Mucosa of rectum (tissue), 2 donors: ENCODE measurements around the gene MMP3.

Experiments used
- H3K27ac ChIP-seq, 2 donors: one replicate each; pipeline ENCODE4 v1.7.0; 2013; ENCODE audit warnings: inconsistent platforms in 2 of 2, low read depth in 2 of 2, low read length in 2 of 2
- H3K27me3 ChIP-seq, 2 donors: one replicate each; pipeline ENCODE4 v1.7.0; 2013; ENCODE audit warnings: low read length in 2 of 2; ENCODE audit not compliant: control insufficient read depth in 2 of 2, insufficient read depth in 2 of 2
- H3K36me3 ChIP-seq, 2 donors: one replicate each; pipeline ENCODE4 v1.7.0; 2013; ENCODE audit warnings: low read length in 2 of 2; ENCODE audit not compliant: control insufficient read depth in 2 of 2, insufficient read depth in 2 of 2
- H3K4me1 ChIP-seq, 2 donors: one replicate each; pipeline ENCODE4 v1.7.0; 2013; ENCODE audit warnings: low read length in 2 of 2, mild to moderate bottlenecking in 1 of 2; ENCODE audit not compliant: control insufficient read depth in 2 of 2, insufficient read depth in 2 of 2
- H3K4me3 ChIP-seq, 2 donors: one replicate each; pipeline ENCODE4 v1.7.0; 2013; ENCODE audit warnings: low read length in 2 of 2
- H3K9ac ChIP-seq, 2 donors: one replicate each; pipeline ENCODE4 v1.7.0; 2013; ENCODE audit warnings: low read length in 2 of 2, low read depth in 1 of 2, mild to moderate bottlenecking in 1 of 2
- H3K9me3 ChIP-seq, 2 donors: one replicate each; pipeline ENCODE4 v1.7.0; 2013; ENCODE audit warnings: low read length in 2 of 2; ENCODE audit not compliant: control insufficient read depth in 2 of 2
- donor health status: healthy.
- donor health status: Normal muscosa, but diverticular disease.

MMP3 gene

DNA sequence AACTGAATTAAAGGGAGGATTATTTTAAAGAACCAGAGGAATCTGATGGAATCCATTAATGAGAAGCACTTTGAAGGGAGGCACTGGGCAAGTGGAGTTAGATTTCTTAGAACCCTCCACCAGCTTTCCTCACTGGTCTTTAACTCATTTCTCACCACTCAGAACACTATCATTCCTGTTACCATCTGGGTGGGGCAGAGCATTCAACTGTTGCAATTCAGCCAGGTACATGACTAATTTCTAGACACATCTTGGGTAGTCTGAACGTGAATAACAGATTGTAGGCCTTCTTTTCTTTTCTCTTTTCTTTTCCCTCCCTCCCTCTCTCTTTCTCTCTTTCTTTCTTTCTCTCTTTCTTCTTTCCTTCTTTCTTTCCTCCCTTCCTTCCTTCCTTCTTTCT lies 29.9 kb downstream of the MMP3 start:
- no peak overlapping the region for H3K4me3 ChIP-seq
- H3K27me3 ChIP-seq = no peaks in the 10 kb centered on the region
- no peaks in the 10 kb centered on the region for H3K4me1 ChIP-seq
- H3K9ac ChIP-seq = no peak overlapping the region
- no peaks in the 10 kb centered on the region for H3K36me3 ChIP-seq
- H3K9me3 ChIP-seq = no peaks in the 10 kb centered on the region
- H3K27ac ChIP-seq = no peak overlapping the region

DNA sequence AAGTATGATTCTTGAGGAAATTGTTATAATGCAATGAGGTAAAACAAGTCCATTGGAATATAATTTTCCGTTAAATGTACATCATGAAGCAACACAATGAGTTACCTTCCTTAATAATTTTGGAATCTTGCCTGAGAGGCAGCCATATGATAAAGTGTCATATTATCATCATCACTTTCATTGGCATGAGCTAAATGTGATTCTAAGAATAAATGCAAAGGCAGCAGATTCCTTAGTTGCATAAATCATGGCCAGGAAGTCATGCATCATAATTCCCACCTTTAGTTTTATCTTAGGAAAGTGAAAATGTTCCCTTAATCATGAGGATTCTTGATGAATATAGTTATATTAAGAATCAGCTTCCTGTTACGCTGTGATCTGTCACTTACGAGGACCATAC lies 31.2 kb downstream of the MMP3 start:
- Histone ChIP-seq H3K36me3 (no peaks in the 10 kb centered on the region), H3K9me3 (no peaks in the 10 kb centered on the region), H3K27me3 (no peaks in the 10 kb centered on the region), H3K27ac (no peak overlapping the region), H3K4me1 (no peaks in the 10 kb centered on the region), H3K9ac (no peak overlapping the region), H3K4me3 (no peak overlapping the region)

DNA sequence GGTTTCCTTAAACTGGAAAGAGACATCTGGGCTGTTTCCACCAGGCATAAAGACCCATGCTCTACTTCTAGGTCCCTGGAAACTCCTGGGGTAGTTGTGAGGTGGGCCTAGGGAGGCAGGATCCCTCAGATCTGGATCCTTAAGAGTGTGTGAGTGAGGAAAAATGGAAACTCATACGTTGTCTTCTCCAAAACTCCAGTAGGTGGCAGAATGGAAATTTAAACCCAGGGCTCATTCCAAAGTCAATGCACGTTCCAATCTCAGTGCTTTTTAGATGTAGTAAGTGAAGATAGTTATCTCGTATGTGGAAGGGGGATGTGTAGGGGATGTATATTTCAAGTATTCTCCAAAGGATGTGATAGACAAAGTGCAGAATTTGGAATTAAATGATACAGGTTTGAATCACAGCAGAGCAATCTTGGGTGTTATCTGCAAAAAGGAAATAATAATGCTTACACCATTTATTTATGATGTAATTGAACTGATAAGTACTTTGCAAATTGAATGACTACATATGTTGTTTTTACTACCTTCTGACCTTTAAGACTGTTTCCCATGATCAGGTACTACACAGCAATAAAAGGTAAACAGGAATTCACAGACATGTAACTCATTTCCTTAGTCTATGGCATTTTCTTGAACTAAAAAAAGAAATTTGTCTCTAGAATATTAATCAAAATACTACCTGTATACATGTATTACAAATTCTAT lies 32.3 kb downstream of the MMP3 start:
- no peak overlapping the region for H3K4me3 ChIP-seq
- no peaks in the 10 kb centered on the region for H3K36me3 ChIP-seq
- H3K27ac ChIP-seq = no peak overlapping the region
- H3K9me3 ChIP-seq = no peaks in the 10 kb centered on the region
- H3K27me3 ChIP-seq = no peaks in the 10 kb centered on the region
- no peaks in the 10 kb centered on the region for H3K4me1 ChIP-seq
- H3K9ac ChIP-seq = no peak overlapping the region

DNA sequence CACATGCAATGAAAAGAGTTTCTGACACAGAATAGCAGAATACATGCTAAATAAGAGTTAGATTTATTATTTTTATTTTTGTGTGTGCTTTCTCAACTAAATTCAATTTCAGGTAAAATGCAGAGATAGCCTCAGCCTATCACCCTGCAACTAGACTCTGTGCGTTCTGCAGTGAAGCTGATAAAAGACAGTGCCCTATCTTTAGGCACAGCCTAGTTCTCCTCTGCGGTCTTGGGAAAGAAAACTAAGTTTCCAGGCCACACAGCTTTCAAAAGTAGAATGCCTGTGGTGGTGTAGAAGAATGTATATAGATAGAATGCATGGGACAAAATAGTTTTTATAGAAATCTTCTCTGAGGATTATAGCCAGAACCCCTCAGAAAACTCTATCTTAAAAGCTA lies 33.4 kb downstream of the MMP3 start:
- H3K9ac ChIP-seq = no peak overlapping the region
- no peaks in the 10 kb centered on the region for H3K4me1 ChIP-seq
- no peaks in the 10 kb centered on the region for H3K27me3 ChIP-seq
- no peak overlapping the region for H3K27ac ChIP-seq
- H3K4me3 ChIP-seq = no peak overlapping the region
- no peaks in the 10 kb centered on the region for H3K9me3 ChIP-seq
- H3K36me3 ChIP-seq = no peaks in the 10 kb centered on the region

DNA sequence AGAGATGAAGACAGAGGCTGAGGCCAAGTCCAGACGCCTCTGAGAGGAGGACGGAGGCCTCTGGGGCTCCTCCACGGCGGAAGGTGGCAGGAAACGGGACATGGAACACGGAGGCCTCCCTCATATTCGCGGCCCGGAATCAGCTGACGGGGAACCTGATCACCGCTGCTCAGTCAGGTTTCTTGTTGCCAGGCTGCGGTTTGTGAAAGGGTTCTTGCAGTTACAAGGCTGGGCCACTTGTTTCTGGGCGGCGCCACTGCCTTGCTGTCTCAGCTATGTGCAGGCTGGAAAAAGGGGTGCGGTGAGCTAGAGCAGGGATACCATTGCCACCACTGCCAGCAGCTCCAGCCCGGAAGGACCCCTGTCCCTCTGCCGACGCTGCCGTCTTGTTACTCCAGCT lies 35.5 kb downstream of the MMP3 start:
- no peaks in the 10 kb centered on the region for H3K36me3 ChIP-seq
- H3K27me3 ChIP-seq = no peaks in the 10 kb centered on the region
- H3K4me1 ChIP-seq = no peaks in the 10 kb centered on the region
- no peak overlapping the region for H3K9ac ChIP-seq
- no peak overlapping the region for H3K4me3 ChIP-seq
- H3K9me3 ChIP-seq = no peaks in the 10 kb centered on the region
- H3K27ac ChIP-seq = no peak overlapping the region

DNA sequence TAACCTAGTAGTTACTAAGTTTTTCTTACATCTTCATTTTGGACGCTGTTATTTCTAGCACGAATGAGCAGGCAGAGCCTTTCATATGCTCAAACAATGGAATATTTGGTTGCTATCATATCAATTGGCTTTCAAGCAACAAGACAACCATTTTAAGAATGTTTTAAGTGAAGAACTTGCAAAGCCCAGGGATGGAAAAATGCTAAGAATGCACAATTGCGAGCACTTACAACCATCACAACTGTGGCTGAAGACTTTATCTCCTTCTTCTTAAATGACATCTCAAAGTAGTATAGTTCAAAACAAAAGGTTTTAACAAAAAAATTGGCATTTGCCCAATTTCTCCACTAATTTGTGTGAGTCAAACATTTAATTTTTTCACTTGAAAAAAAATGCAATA lies 37.1 kb downstream of the MMP3 start:
- Histone ChIP-seq H3K9ac (no peak overlapping the region), H3K9me3 (no peaks in the 10 kb centered on the region), H3K27ac (no peak overlapping the region), H3K4me3 (no peak overlapping the region), H3K27me3 (no peaks in the 10 kb centered on the region), H3K4me1 (no peaks in the 10 kb centered on the region), H3K36me3 (no peaks in the 10 kb centered on the region)

DNA sequence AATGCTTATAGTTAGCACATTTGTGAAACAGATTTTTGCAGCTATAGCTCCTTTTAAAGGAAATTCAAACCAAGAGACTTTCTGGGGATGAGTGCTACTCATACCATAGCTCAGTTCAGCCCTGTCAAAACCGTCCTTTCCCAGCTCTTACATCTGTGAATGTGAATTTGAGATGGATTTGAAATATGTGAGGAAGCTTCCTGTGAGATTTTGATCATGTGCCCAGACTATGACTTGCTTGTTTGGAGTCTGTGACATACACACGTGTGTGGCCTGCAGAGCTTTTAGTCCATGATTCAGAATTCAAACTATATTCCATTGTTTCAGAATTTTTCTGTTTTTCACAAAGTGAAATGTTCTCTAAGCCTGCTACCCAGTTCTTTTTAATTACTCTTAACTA lies 41.1 kb downstream of the MMP3 start:
- H3K36me3 ChIP-seq = no peaks in the 10 kb centered on the region
- no peak overlapping the region for H3K4me3 ChIP-seq
- H3K4me1 ChIP-seq = no peaks in the 10 kb centered on the region
- H3K27me3 ChIP-seq = no peaks in the 10 kb centered on the region
- no peak overlapping the region for H3K27ac ChIP-seq
- no peaks in the 10 kb centered on the region for H3K9me3 ChIP-seq
- no peak overlapping the region for H3K9ac ChIP-seq

DNA sequence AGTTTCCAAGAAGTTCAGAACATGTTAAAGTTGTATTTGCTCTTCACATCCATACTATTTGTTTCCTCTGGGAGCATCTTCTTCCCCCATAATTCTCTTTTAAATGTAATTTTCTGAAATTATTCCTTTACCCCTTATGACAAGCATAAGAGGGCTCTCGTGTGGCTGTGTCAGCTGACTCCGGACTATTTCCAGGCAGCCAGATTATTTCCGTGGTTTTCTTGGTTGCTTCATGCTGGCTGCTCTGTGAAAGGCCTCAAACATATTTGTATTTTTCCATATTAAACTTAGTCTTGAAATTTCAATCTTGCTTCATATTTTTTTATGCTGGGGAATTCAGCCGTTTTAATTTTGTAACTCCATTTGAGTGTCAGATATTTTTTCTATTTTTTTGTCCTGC lies 42.6 kb downstream of the MMP3 start:
- Histone ChIP-seq H3K4me1 (no peaks in the 10 kb centered on the region), H3K27ac (no peak overlapping the region), H3K9me3 (no peaks in the 10 kb centered on the region), H3K27me3 (no peaks in the 10 kb centered on the region), H3K9ac (no peak overlapping the region), H3K4me3 (no peak overlapping the region), H3K36me3 (no peaks in the 10 kb centered on the region)

DNA sequence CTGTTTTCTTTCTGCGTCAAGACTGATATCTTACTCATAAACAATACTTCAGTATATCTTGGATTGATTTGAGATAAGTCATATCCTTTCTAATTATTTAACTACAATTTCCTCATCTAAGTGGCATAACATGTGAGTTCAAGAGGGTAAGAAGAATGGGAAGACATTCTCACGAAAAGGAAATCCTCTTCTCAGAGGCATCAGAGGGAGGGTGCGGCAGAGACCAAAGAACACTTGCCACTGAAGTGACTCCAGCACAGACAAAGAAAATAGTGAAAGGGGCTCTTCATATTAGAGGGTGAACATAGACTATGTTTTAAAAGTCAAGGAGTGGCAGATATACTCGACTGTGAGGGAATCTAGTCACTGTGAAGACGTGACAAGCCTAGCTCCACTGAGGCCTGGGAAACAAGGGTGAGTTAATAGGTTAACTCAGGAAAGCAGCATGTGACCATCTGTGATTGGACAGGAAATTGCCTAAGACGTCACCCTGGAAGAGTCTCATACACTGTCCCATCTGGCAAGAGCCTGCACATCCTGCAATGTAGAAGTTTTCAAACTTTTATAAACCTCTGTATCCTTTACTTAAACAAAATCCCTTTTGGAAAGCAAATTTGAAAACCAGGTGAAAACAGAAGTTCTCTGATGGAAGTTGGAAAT lies 43.6 kb downstream of the MMP3 start:
- no peaks in the 10 kb centered on the region for H3K27me3 ChIP-seq
- no peaks in the 10 kb centered on the region for H3K36me3 ChIP-seq
- H3K27ac ChIP-seq = no peak overlapping the region
- no peaks in the 10 kb centered on the region for H3K9me3 ChIP-seq
- no peak overlapping the region for H3K9ac ChIP-seq
- no peak overlapping the region for H3K4me3 ChIP-seq
- peaks cover 0 to under 1% of the 10 kb centered on the region in 2 donors for H3K4me1 ChIP-seq

DNA sequence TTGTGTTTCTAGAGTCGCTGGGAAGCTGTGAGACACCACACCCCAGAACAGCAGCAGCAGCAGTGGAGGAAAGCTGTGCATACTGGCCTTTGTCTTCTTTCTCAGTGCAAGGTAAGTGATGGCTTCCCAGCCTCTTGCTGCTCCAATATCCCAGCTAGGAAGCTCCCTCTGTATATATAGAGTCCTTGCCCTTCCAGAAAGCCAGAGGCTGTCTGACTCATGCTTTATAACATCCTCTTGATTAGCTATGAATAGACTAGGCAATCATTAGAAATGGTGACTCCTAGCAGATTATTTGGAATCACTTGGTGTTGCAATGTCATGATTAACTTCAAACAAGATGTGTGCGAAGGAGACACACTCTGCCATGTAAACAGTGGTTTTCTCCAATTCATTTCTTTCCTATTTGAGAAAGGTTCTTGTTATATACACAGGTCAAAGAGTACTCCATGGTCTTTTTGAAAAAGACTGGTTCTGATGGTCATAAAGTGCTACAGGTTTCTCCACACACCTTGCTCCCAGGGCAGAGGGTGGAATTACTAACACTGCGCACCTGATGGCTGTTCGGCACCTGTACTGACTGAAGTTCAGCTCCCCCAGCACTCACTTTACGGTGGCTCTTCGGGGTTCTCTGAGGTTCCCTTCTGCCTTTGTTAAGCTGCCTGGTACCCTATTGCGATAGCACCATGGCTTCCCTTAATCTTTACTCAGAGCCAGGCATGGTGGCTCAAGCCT lies 45.2 kb downstream of the MMP3 start, which contains the start of gene MMP1:
Gene MMP1 (minus strand): TSS at position 149 of the 735 bp plus-strand sequence. CDS start 68 bp downstream, at position 81.
- Histone ChIP-seq H3K9me3 (no peaks in the 10 kb centered on the region), H3K36me3 (no peaks in the 10 kb centered on the region), H3K4me3 (no peak within 1 kb of the TSS), H3K9ac (no peak within 1 kb of the TSS), H3K27ac (no peak within 1 kb of the TSS), H3K4me1 (peaks cover 4 to 14% of the 10 kb centered on the region in 2 donors), H3K27me3 (no peaks in the 10 kb centered on the region)
